Tibial nerve (tissue), 3 donors: ENCODE results near the gene OR1L8.

Experiments used
- CTCF ChIP-seq, 5 experiments: fragments of 200-600 bp in 3 of 5; fragments of 450-650 bp in 2 of 5; sonication (generic) in 3 of 5; IDR thresholded peaks; one replicate each; pipeline ENCODE4 v1.5.1; 2016 to 2019; ENCODE audit warnings: antibody characterized with exemption in 5 of 5, mild to moderate bottlenecking in 3 of 5, moderate library complexity in 2 of 5
- POLR2A ChIP-seq, 2 donors: fragments of 450-650 bp; IDR thresholded peaks; one replicate each; pipeline ENCODE4 v1.6.1; 2017; ENCODE audit warnings: antibody characterized with exemption in 2 of 2, mild to moderate bottlenecking in 2 of 2, moderate library complexity in 2 of 2

GRCh38 chr9:122579874-122580273 is 3.3 kb downstream of the OR1L8 start:
- TF ChIP-seq CTCF (IDR thresholded peaks at IDR 0.05): no peak
- no peak for TF ChIP-seq POLR2A (IDR thresholded peaks at IDR 0.05)
